GM12878 (cell line): ENCODE data around the gene CRHR2. TPM values are rescaled to one million over a fixed set of nuclear protein-coding genes. Genes with fewer than 3 reads are reported as not detected.

Experiments
- ATAC-seq: fragments of 200-7000 bp; cut with Tn5 transposase; 3 replicates; pipeline ENCODE4 v1.9.1; 2020; ENCODE audit warnings: mild to moderate bottlenecking, moderate library complexity
- BruUV-seq: library from RNA; stranded (reverse); fragments of 400-500 nt; replicated peaks from 2 replicates; lab custom pipeline; 2021; lab: Mats Ljungman, UMichigan
- CTCF ChIA-PET: fragments of 300-600 bp; sonication (Branson Sonifier 250); formaldehyde crosslinking; extraction: SDS; loops from one replicate; lab custom pipeline; 2021; ENCODE audit warnings: inconsistent platforms; lab: Yijun Ruan, JAX
- POLR2A ChIA-PET: fragments of 350-600 bp; formaldehyde crosslinking; extraction: SDS; loops from one replicate; lab custom pipeline; 2021; ENCODE audit warnings: inconsistent platforms; lab: Charles Lee
- RAD21 ChIA-PET: fragments of 300-600 bp; sonication (Branson Sonifier 250); formaldehyde crosslinking; loops from one replicate; lab custom pipeline; 2023; ENCODE audit warnings: antibody characterized with exemption; ENCODE audit not compliant: unreplicated experiment; lab: Charles Lee
- SMC1A ChIA-PET: fragments of 300-600 bp; sonication (Branson Sonifier 250); formaldehyde crosslinking; loops from one replicate; lab custom pipeline; 2023; ENCODE audit not compliant: unreplicated experiment, uncharacterized antibody; lab: Charles Lee
- DNase-seq: peaks from one replicate; pipeline ENCODE4 v3.0.0-alpha.2; 2011; ENCODE audit warnings: low read depth, low spot score
- FAIRE-seq: peaks from 3 replicates; lab custom pipeline; 2011; peaks lifted over from hg19 to GRCh38; lab: Jason Lieb, UNC
- H2AFZ ChIP-seq: 2 replicates; pipeline ENCODE4 v1.6.0; 2011; ENCODE audit warnings: low read depth, low read length, control low read depth; ENCODE audit not compliant: control insufficient read depth
- H3K27ac ChIP-seq: 2 replicates; pipeline ENCODE4 v1.5.1; 2011; ENCODE audit warnings: control low read depth; ENCODE audit not compliant: control insufficient read depth, insufficient read depth
- H3K27me3 ChIP-seq, 2 experiments: replicated peaks in 1 of 2; 2 replicates each; pipeline versions ENCODE4 v1.6.0 to v1.6.1; 2011; ENCODE audit warnings: low read length in 1 of 2; ENCODE audit not compliant: control insufficient read depth in 2 of 2, insufficient read depth in 2 of 2
- H3K36me3 ChIP-seq, 2 experiments: 2 replicates each; pipeline ENCODE4 v1.5.1; 2011; ENCODE audit warnings: low read length in 1 of 2; ENCODE audit not compliant: control insufficient read depth in 2 of 2, insufficient read depth in 2 of 2
- H3K4me1 ChIP-seq: 2 replicates; pipeline ENCODE4 v1.6.1; 2011; ENCODE audit warnings: mild to moderate bottlenecking, low read length, moderate library complexity, mixed read lengths; ENCODE audit not compliant: control insufficient read depth, insufficient read depth
- H3K4me2 ChIP-seq: 2 replicates; pipeline ENCODE4 v1.6.0; 2011; ENCODE audit warnings: control low read depth; ENCODE audit not compliant: control insufficient read depth, insufficient read depth
- H3K4me3 ChIP-seq: fragments of 200-600 bp; sonication (generic); 2 replicates; pipeline ENCODE4 v1.5.1; 2016
- H3K79me2 ChIP-seq: 2 replicates; pipeline ENCODE4 v1.6.0; 2011; ENCODE audit warnings: low read length; ENCODE audit not compliant: control insufficient read depth, insufficient read depth
- H3K9ac ChIP-seq: 2 replicates; pipeline ENCODE4 v1.8.0; 2011; ENCODE audit warnings: low read length, control low read depth, mixed read lengths; ENCODE audit not compliant: control insufficient read depth, insufficient read depth
- H3K9me3 ChIP-seq: replicated peaks from 3 replicates; pipeline ENCODE4 v1.5.1; 2011; ENCODE audit warnings: mild to moderate bottlenecking, low read length; ENCODE audit not compliant: control insufficient read depth, insufficient read depth
- H4K20me1 ChIP-seq: 2 replicates; pipeline ENCODE4 v1.6.0; 2011; ENCODE audit not compliant: control insufficient read depth, insufficient read depth
- CEBPB ChIP-seq, 2 experiments: fragments of 150-350 bp in 1 of 2; IDR thresholded peaks; 2 replicates each; pipeline ENCODE4 v1.6.1; 2012 to 2014; ENCODE audit warnings: low read depth in 2 of 2, low read length in 2 of 2, borderline replicate concordance in 1 of 2, inconsistent platforms in 1 of 2
- HDGF ChIP-seq: fragments of 450-650 bp; IDR thresholded peaks from 2 replicates; pipeline ENCODE4 v1.6.1; 2016; ENCODE audit warnings: antibody characterized with exemption
- KDM1A ChIP-seq: fragments of 200-600 bp; sonication (generic); IDR thresholded peaks from 2 replicates; pipeline ENCODE4 v1.6.1; 2016; ENCODE audit warnings: borderline replicate concordance
- RCOR1 ChIP-seq: conservative IDR thresholded peaks from 2 replicates; pipeline ENCODE4 v1.6.1; 2012; ENCODE audit warnings: low read depth, low read length, improper control_type of control experiment
- SPI1 ChIP-seq: IDR thresholded peaks from 2 replicates; pipeline ENCODE4 v1.6.1; 2011; ENCODE audit warnings: low read depth, mild to moderate bottlenecking, low read length, moderate library complexity, borderline replicate concordance; ENCODE audit not compliant: insufficient read depth
- SREBF2 ChIP-seq: IDR thresholded peaks from 2 replicates; pipeline ENCODE4 v1.6.1; 2012; ENCODE audit warnings: mild to moderate bottlenecking, low read length
- ZNF217 ChIP-seq: fragments of 450-650 bp; IDR thresholded peaks from 2 replicates; pipeline ENCODE4 v1.6.1; 2017; ENCODE audit warnings: antibody characterized with exemption, mild to moderate bottlenecking
- ZNF24 ChIP-seq: fragments of 450-650 bp; IDR thresholded peaks from 2 replicates; pipeline ENCODE4 v1.6.1; 2017; ENCODE audit warnings: antibody characterized with exemption, mild to moderate bottlenecking
- WGBS: methylation state at CpG from one replicate; pipeline ENCODE4 v1.1.6; 2016; ENCODE audit warnings: low lambda C conversion rate; ENCODE audit not compliant: insufficient replicate concordance, insufficient coverage; ENCODE audit errors: missing lambda C conversion rate; 5-methylcytosine and 5-hydroxymethylcytosine counted together
- in situ Hi-C: fragments of 300-500 bp; cut with MboI; formaldehyde crosslinking; loops from 9 replicates; pipeline ENCODE4 v1.14.3; 2018; ENCODE audit warnings: mixed read lengths
- intact Hi-C: fragments of 100-400 bp; cut with micrococcal nuclease; formaldehyde crosslinking; loops from one replicate; pipeline ENCODE4 v1.14.2; 2022; ENCODE audit not compliant: unreplicated experiment
- polyA plus RNA-seq, 11 experiments: library from polyadenylated mRNA; depleted of rRNA in 4 of 11; unstranded in 6 of 11; stranded (reverse) in 5 of 11; fragments of >200 nt; fragmentation: Nextera tagmentation in 4 of 11; fragmentation: Illumina TruSeq in 1 of 11; extraction: Ambion mirVana in 4 of 11; extraction: Trizol in 1 of 11; gene quantifications; 1 replicate in 1 of 11; 2 replicates in 10 of 11; pipeline versions ENCODE4 v1.2.1 to v1.2.3, GENCODE V29; 2011 to 2016; ENCODE audit warnings: inconsistent platforms in 2 of 11, missing spikeins in 2 of 11, low read depth in 1 of 11
- total RNA-seq, 4 experiments: library from RNA; depleted of rRNA in 3 of 4; stranded (reverse); fragments of >200 nt in 3 of 4; fragmentation: Illumina TruSeq in 1 of 4; extraction: Trizol in 1 of 4; gene quantifications; 2 replicates each; pipeline versions ENCODE4 v1.2.1 to v1.2.3, GENCODE V29; 2013 to 2021

The CRHR2 gene
- total and polyA plus RNA-seq, 10 of the 15 experiments (the other 5 are each of a cell fraction or from before 2014, with no cell fraction given), result not detected

DNA sequence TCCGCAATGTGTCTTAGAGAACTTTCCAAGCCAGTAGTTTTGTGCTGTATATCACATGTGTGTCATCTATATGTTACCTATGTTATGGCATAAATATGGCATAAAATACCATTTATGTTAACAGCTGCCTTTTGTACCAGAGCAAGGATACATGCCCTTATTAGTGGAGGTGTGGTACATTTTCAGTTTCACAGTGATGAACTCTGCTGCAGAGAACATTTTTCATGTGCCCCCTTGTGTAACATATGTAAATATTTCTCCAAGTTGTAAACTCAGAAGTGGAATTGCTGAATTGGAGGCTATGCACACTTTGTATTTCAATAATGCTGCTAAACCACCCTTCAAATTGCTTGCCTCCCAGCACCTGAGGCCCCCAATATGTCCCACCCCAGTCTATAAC is 31.9 kb upstream of the CRHR2 start (continued):
- TF ChIP-seq CEBPB (IDR thresholded peaks at IDR 0.05; ENCODE audit: borderline replicate concordance in 1 of 2, low read depth in 2 of 2, low read length in 2 of 2) (no peak), HDGF (no peak)

DNA sequence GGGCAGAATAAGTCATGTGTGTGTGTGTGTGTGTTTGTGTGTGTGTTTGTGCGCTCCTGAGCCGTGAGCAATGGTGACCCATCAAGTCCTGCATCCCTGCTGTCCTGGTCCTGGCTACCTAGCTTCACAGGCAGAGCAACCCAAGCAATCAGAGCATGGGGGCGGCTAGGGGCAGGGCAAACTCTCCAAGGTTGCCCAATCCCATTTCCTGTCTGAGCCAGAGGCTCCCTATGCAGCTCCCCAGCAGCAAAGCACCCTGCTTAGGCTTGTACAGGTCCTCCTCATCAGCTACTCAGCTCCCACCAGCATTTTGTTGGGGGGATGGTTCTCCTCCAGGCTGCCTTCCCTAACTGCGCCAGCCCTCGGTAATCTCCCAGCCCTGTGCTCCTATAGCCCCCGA is 31.1 kb upstream of the CRHR2 start:
- Histone ChIP-seq H3K79me2 (no peaks in the 10 kb centered on the region), H3K27me3 (no peaks in the 10 kb centered on the region; a peak in 2 of 4 replicates), H3K4me2 (no peak overlapping the region), H3K9me3 (peaks cover 1% of the 10 kb centered on the region; the same call in 1 of the 3 replicates)
- DNase-seq (no peak), ATAC-seq (no peak)
- TF ChIP-seq ZNF24 (no peak), KDM1A (no peak), ZNF217 (no peak), RCOR1 (no peak), SPI1 (no peak), SREBF2 (no peak)
- TF ChIP-seq, all 136 proteins: peak for 0
- BruUV-seq, result no TSS peak
- 13% methylated on average over 6 of the region's 6 CpGs for WGBS
- Histone ChIP-seq H3K36me3 (no peaks in the 10 kb centered on the region), H4K20me1 (no peaks in the 10 kb centered on the region), H3K4me1 (no peaks in the 10 kb centered on the region), H2AFZ (no peak overlapping the region), H3K4me3 (no peak overlapping the region), H3K27ac (no peak overlapping the region), H3K9ac (no peak overlapping the region)
- ChIA-PET POLR2A (no interaction called here), RAD21 (no interaction called here), CTCF (interaction anchor here (0.7 kb wide), 1 partner anchor 10 kb away, joined by 3 read pairs; no protein-coding TSS in a partner anchor), SMC1A (no interaction called here)
- intact Hi-C loops, result no loop called here
- in situ Hi-C loops, result no loop called here
- no peak for FAIRE-seq
